A549 (cell line): ENCODE data around the gene EDN2. TPM values are rescaled to one million over a fixed set of nuclear protein-coding genes. Genes with fewer than 3 reads are reported as not detected.
A peak's percentile ranks its signal among the peaks of the same experiment; 100 is the strongest.

Source experiments
- ATAC-seq, 2 experiments: fragments of 200-7000 bp in 1 of 2; fragments of >200 bp in 1 of 2; cut with Nextera tagmentation in 1 of 2; cut with Tn5 transposase in 1 of 2; 3 replicates each; pipeline versions ENCODE4 v1.8.0 to v1.9.1; 2018 to 2020; ENCODE audit warnings: mild to moderate bottlenecking in 1 of 2, moderate library complexity in 1 of 2
- CTCF ChIA-PET: fragments of 300-600 bp; sonication (Branson Sonifier 250); formaldehyde crosslinking; extraction: SDS; loops from one replicate; lab custom pipeline; 2021; ENCODE audit warnings: antibody characterized with exemption, inconsistent platforms; lab: Yijun Ruan, JAX
- POLR2A ChIA-PET: fragments of 350-600 bp; formaldehyde crosslinking; extraction: SDS; loops from one replicate; lab custom pipeline; 2021; ENCODE audit warnings: antibody characterized with exemption, inconsistent platforms; lab: Yijun Ruan, JAX
- DNase-seq, 2 experiments: peaks; one replicate each; pipeline versions ENCODE4 v3.0.0 to v3.0.0-alpha.2; 2011 to 2016; ENCODE audit warnings: low read depth in 1 of 2, low spot score in 1 of 2
- FAIRE-seq: peaks from 2 replicates; lab custom pipeline; 2011; peaks lifted over from hg19 to GRCh38; lab: Jason Lieb, UNC
- H3K27ac ChIP-seq, 2 experiments: fragments of >200 bp; sonication (Bioruptor Twin); formaldehyde crosslinking; 3 replicates each; pipeline ENCODE4 v1.5.1; 2016 to 2017
- H3K4me1 ChIP-seq: fragments of >200 bp; sonication (Bioruptor Twin); formaldehyde crosslinking; 3 replicates; pipeline ENCODE4 v1.6.1; 2016
- H3K4me2 ChIP-seq: fragments of >200 bp; sonication (Bioruptor Twin); formaldehyde crosslinking; 3 replicates; pipeline ENCODE4 v1.6.1; 2016
- H3K4me3 ChIP-seq: fragments of >200 bp; sonication (Bioruptor Twin); formaldehyde crosslinking; 3 replicates; pipeline ENCODE4 v1.5.1; 2016
- H3K9me3 ChIP-seq: fragments of >200 bp; sonication (Bioruptor Twin); formaldehyde crosslinking; 3 replicates; pipeline ENCODE4 v1.6.1; 2016
- ATOH8 ChIP-seq: fragments of 250-450 bp; sonication (Bioruptor Pico); IDR thresholded peaks from 2 replicates; pipeline ENCODE4 v1.5.0; 2020; ENCODE audit warnings: low read depth, mild to moderate bottlenecking, moderate library complexity
- CEBPB ChIP-seq, 2 experiments: fragments of >200 bp in 1 of 2; sonication (Bioruptor Twin) in 1 of 2; formaldehyde crosslinking in 1 of 2; IDR thresholded peaks; 2 replicates each; pipeline ENCODE4 v1.6.1; 2012 to 2016
- CHD4 ChIP-seq: fragments of 200-600 bp; sonication (generic); IDR thresholded peaks from 2 replicates; pipeline ENCODE4 v1.6.1; 2016; ENCODE audit warnings: antibody characterized with exemption, mild to moderate bottlenecking, borderline replicate concordance
- CTCF ChIP-seq: fragments of >200 bp; sonication (Bioruptor Twin); formaldehyde crosslinking; IDR thresholded peaks from 3 replicates; pipeline ENCODE4 v1.5.1; 2016
- E2F6 ChIP-seq: IDR thresholded peaks from 2 replicates; pipeline ENCODE4 v1.6.1; 2012; ENCODE audit warnings: low read depth, borderline replicate concordance
- EP300 ChIP-seq, 2 experiments: fragments of >200 bp; sonication (Bioruptor Twin); formaldehyde crosslinking; IDR thresholded peaks; 2 replicates in 1 of 2; 3 replicates in 1 of 2; pipeline ENCODE4 v1.6.1; 2016 to 2017
- FOSB ChIP-seq: fragments of 250-450 bp; sonication (Bioruptor Pico); IDR thresholded peaks from 2 replicates; pipeline ENCODE4 v1.5.0; 2020; ENCODE audit warnings: mild to moderate bottlenecking, moderate library complexity
- HOXA7 ChIP-seq: fragments of 250-450 bp; sonication (Bioruptor Pico); IDR thresholded peaks from 2 replicates; pipeline ENCODE4 v1.5.0; 2020; ENCODE audit warnings: mild to moderate bottlenecking, moderate library complexity
- NFE2L2 ChIP-seq: fragments of 150-350 bp; conservative IDR thresholded peaks from 2 replicates; pipeline ENCODE4 v1.6.1; 2014; ENCODE audit warnings: low read length
- NPAS2 ChIP-seq: fragments of 250-450 bp; sonication (Bioruptor Pico); IDR thresholded peaks from 2 replicates; pipeline ENCODE4 v1.8.0; 2022; ENCODE audit warnings: mild to moderate bottlenecking, moderate library complexity, borderline replicate concordance
- NR3C1 ChIP-seq: fragments of >200 bp; sonication (Bioruptor Twin); formaldehyde crosslinking; IDR thresholded peaks from 3 replicates; pipeline ENCODE4 v1.6.1; 2017
- PBX3 ChIP-seq: IDR thresholded peaks from 2 replicates; pipeline ENCODE4 v1.6.1; 2012
- PHF8 ChIP-seq: fragments of 200-600 bp; sonication (generic); IDR thresholded peaks from 2 replicates; pipeline ENCODE4 v1.6.1; 2016; ENCODE audit warnings: low read depth, mild to moderate bottlenecking, antibody characterized with exemption, moderate library complexity, borderline replicate concordance
- POLR2A ChIP-seq: IDR thresholded peaks from 2 replicates; pipeline ENCODE4 v1.6.1; 2012; ENCODE audit warnings: mild to moderate bottlenecking, low read length
- RAD21 ChIP-seq, 2 experiments: fragments of >200 bp in 1 of 2; sonication (Bioruptor Twin) in 1 of 2; formaldehyde crosslinking in 1 of 2; IDR thresholded peaks in 1 of 2; conservative IDR thresholded peaks in 1 of 2; 2 replicates in 1 of 2; 3 replicates in 1 of 2; pipeline ENCODE4 v1.6.1; 2012 to 2018; ENCODE audit warnings: inconsistent platforms in 1 of 2
- RCOR1 ChIP-seq: fragments of 150-350 bp; IDR thresholded peaks from 2 replicates; pipeline ENCODE4 v1.6.1; 2014; ENCODE audit warnings: antibody characterized with exemption, low read length, low read depth
- SMC3 ChIP-seq: fragments of >200 bp; sonication (Bioruptor Twin); formaldehyde crosslinking; IDR thresholded peaks from 3 replicates; pipeline ENCODE4 v1.6.1; 2018; ENCODE audit warnings: inconsistent platforms
- SREBF2 ChIP-seq: fragments of 450-650 bp; IDR thresholded peaks from 2 replicates; pipeline ENCODE4 v1.6.1; 2014; ENCODE audit warnings: mild to moderate bottlenecking, moderate library complexity
- TFCP2L1 ChIP-seq: fragments of 250-450 bp; sonication (Bioruptor Pico); IDR thresholded peaks from 2 replicates; pipeline ENCODE4 v1.5.0; 2021; ENCODE audit warnings: mild to moderate bottlenecking
- ZC3H11A ChIP-seq: fragments of 450-650 bp; IDR thresholded peaks from 2 replicates; pipeline ENCODE4 v1.6.1; 2014; ENCODE audit warnings: antibody characterized with exemption, mild to moderate bottlenecking
- WGBS: methylation state at CpG from one replicate; pipeline ENCODE4 v1.1.6; 2017; ENCODE audit errors: missing lambda C conversion rate; 5-methylcytosine and 5-hydroxymethylcytosine counted together
- polyA plus RNA-seq, 4 experiments: library from polyadenylated mRNA; depleted of rRNA in 3 of 4; stranded (reverse); fragments of >200 nt; fragmentation: RNase III in 1 of 4; extraction: RNeasy Plus Mini Kit Qiagen cat#74134 plus additional on column Dnase treatment in 1 of 4; gene quantifications; 2 replicates in 3 of 4; 3 replicates in 1 of 4; pipeline ENCODE4 v1.2.3, GENCODE V29; 2011 to 2017

EDN2 gene
- polyA plus RNA-seq, 2 of the 4 experiments (the other 2 are of a cell fraction) = 1.2 to 3.2 TPM

GRCh38 chr1:41483001-41483850 is 1.3 kb downstream of the EDN2 start:
- H3K4me3 ChIP-seq = no peak overlapping the region
- POLR2A ChIA-PET = no interaction called here
- CTCF ChIA-PET = interaction anchor here (1.0 to 5.2 kb wide), 11 partner anchors 8 to 51 kb away, joined by 3 to 45 read pairs (median 4); no protein-coding TSS in a partner anchor
- no peak for ATAC-seq
- H3K4me2 ChIP-seq = peak overlapping the region; percentile 76
- H3K27ac ChIP-seq = peak overlapping the region; percentile 79 to 93
- TF ChIP-seq PBX3 = no peak
- no peak for TF ChIP-seq RAD21 (conservative IDR thresholded peaks at IDR 0.05 in 1 of 2, IDR thresholded peaks at IDR 0.05 in 1 of 2)
- TF ChIP-seq CTCF = no peak
- TF ChIP-seq CHD4 = no peak
- H3K4me1 ChIP-seq = peaks cover 66% of the 10 kb centered on the region
- DNase-seq = no peak
- no peaks in the 10 kb centered on the region for H3K9me3 ChIP-seq
- FAIRE-seq = no peak
- 85% methylated on average over 21 of the region's 21 CpGs for WGBS

GRCh38 chr1:41482001-41482765 is 2.3 kb downstream of the EDN2 start:
- peak overlapping the region; percentile 73 to 93 for H3K27ac ChIP-seq
- DNase-seq = no peak
- no peak overlapping the region for H3K4me3 ChIP-seq
- no peaks in the 10 kb centered on the region for H3K9me3 ChIP-seq
- CTCF ChIA-PET = interaction anchor here (1.5 to 5.2 kb wide), 6 partner anchors 12 to 50 kb away, joined by 3 to 45 read pairs (median 4); no protein-coding TSS in a partner anchor
- ATAC-seq = no peak
- peaks cover 55% of the 10 kb centered on the region for H3K4me1 ChIP-seq
- POLR2A ChIA-PET = no interaction called here
- 37% methylated on average over 9 of the region's 18 CpGs for WGBS
- H3K4me2 ChIP-seq = peak overlapping the region; percentile 76
- FAIRE-seq = no peak
- TF ChIP-seq E2F6 = no peak
- no peak for TF ChIP-seq NR3C1
- no peak for TF ChIP-seq CHD4
- no peak for TF ChIP-seq ATOH8 (CRISPR knock-in tag)
- TF ChIP-seq ZC3H11A = no peak
- no peak for TF ChIP-seq FOSB
- TF ChIP-seq TFCP2L1 (CRISPR knock-in tag) = no peak
- no peak for TF ChIP-seq SMC3
- TF ChIP-seq PHF8 = no peak
- no peak for TF ChIP-seq EP300 (IDR thresholded peaks at IDR 0.05)
- no peak for TF ChIP-seq HOXA7
- TF ChIP-seq NPAS2 (CRISPR knock-in tag) = no peak
- no peak for TF ChIP-seq SREBF2
- no peak for TF ChIP-seq POLR2A
- TF ChIP-seq CEBPB (IDR thresholded peaks at IDR 0.05) = no peak
- TF ChIP-seq NFE2L2 = no peak
- TF ChIP-seq RCOR1 = no peak
